IPS-18c (cell line): ENCODE data around the gene PLCXD1.
"Not testable (repeated sequence)": the region's sequence is repeated elsewhere in the genome, so short reads cannot be mapped to it uniquely, and the experiment has no call there.

Source experiments
- H3K4me3 ChIP-seq: 2 replicates; pipeline ENCODE4 v1.7.0; 2013; ENCODE audit warnings: low read depth, mild to moderate bottlenecking, low read length, moderate library complexity; ENCODE audit not compliant: insufficient read depth
- H3K9me3 ChIP-seq: one replicate; pipeline ENCODE4 v1.6.1; 2013; ENCODE audit warnings: mild to moderate bottlenecking, low read length, moderate library complexity; ENCODE audit not compliant: control insufficient read depth, insufficient read depth

The PLCXD1 gene

GRCh38 chrX:281166-281999 is at the start of gene PLCXD1:
Gene PLCXD1 (plus strand): TSS chrX:281381. CDS start chrX:284188, 2,807 bp downstream.
- no peaks in the 10 kb centered on the region for H3K9me3 ChIP-seq
- H3K4me3 ChIP-seq = peak within 1 kb of the TSS; percentile 77

- H3K4me3 ChIP-seq, H3K9me3 ChIP-seq: not testable (repeated sequence)
Measured at GRCh38 chrX:231637-232277, 49.4 kb upstream of the PLCXD1 start.

- not testable (repeated sequence) for H3K4me3 ChIP-seq, H3K9me3 ChIP-seq
Measured at GRCh38 chrX:232278-232655, 48.9 kb upstream of the PLCXD1 start.

- not testable (repeated sequence) for H3K9me3 ChIP-seq
Measured at GRCh38 chrX:236201-236600, 45.0 kb upstream of the PLCXD1 start.

GRCh38 chrX:250965-251364 is 30.2 kb upstream of the PLCXD1 start:
- Histone ChIP-seq H3K9me3 (peaks cover 4% of the 10 kb centered on the region), H3K4me3 (no peak overlapping the region)

More at GRCh38 chrX:236201-236600, 45.0 kb upstream of the PLCXD1 start:
- H3K4me3 ChIP-seq = not testable (repeated sequence)

- not testable (repeated sequence) for H3K9me3 ChIP-seq, H3K4me3 ChIP-seq
Measured at GRCh38 chrX:251396-252243, 29.6 kb upstream of the PLCXD1 start.

- H3K4me3 ChIP-seq = no peak overlapping the region
- peaks cover 4% of the 10 kb centered on the region for H3K9me3 ChIP-seq
Measured at GRCh38 chrX:252244-252956, 28.8 kb upstream of the PLCXD1 start.

GRCh38 chrX:252957-253291 is 28.3 kb upstream of the PLCXD1 start:
- H3K9me3 ChIP-seq = peaks cover 4% of the 10 kb centered on the region

GRCh38 chrX:253451-254297 is 27.5 kb upstream of the PLCXD1 start:
- Histone ChIP-seq H3K9me3 (peaks cover 4% of the 10 kb centered on the region), H3K4me3 (no peak overlapping the region)

More at GRCh38 chrX:252957-253291, 28.3 kb upstream of the PLCXD1 start:
- no peak overlapping the region for H3K4me3 ChIP-seq

- Histone ChIP-seq H3K4me3 (no peak overlapping the region), H3K9me3 (peaks cover 4% of the 10 kb centered on the region)
Measured at GRCh38 chrX:254630-255215, 26.5 kb upstream of the PLCXD1 start.

GRCh38 chrX:255923-256331 is 25.3 kb upstream of the PLCXD1 start:
- Histone ChIP-seq H3K4me3 (no peak overlapping the region), H3K9me3 (peaks cover 4% of the 10 kb centered on the region)

- H3K9me3 ChIP-seq, H3K4me3 ChIP-seq: not testable (repeated sequence)
Measured at GRCh38 chrX:257054-257453, 24.1 kb upstream of the PLCXD1 start.

- Histone ChIP-seq H3K9me3 (peaks cover 4% of the 10 kb centered on the region), H3K4me3 (no peak overlapping the region)
Measured at GRCh38 chrX:257681-258289, 23.4 kb upstream of the PLCXD1 start.

- H3K4me3 ChIP-seq = no peak overlapping the region
- H3K9me3 ChIP-seq = peaks cover 4% of the 10 kb centered on the region
Measured at GRCh38 chrX:258291-259040, 22.7 kb upstream of the PLCXD1 start.

- H3K9me3 ChIP-seq = peaks cover 2% of the 10 kb centered on the region
Measured at GRCh38 chrX:259692-260355, 21.4 kb upstream of the PLCXD1 start.

More at GRCh38 chrX:259692-260355, 21.4 kb upstream of the PLCXD1 start:
- no peak overlapping the region for H3K4me3 ChIP-seq
